Germinal center (tissue), 1 donor: ENCODE data around the gene AP2A2.

Experiments
- DNase-seq: peaks from one replicate; pipeline ENCODE4 v3.0.0; 2012; ENCODE audit warnings: mixed read lengths, low spot score

The AP2A2 gene

DNA sequence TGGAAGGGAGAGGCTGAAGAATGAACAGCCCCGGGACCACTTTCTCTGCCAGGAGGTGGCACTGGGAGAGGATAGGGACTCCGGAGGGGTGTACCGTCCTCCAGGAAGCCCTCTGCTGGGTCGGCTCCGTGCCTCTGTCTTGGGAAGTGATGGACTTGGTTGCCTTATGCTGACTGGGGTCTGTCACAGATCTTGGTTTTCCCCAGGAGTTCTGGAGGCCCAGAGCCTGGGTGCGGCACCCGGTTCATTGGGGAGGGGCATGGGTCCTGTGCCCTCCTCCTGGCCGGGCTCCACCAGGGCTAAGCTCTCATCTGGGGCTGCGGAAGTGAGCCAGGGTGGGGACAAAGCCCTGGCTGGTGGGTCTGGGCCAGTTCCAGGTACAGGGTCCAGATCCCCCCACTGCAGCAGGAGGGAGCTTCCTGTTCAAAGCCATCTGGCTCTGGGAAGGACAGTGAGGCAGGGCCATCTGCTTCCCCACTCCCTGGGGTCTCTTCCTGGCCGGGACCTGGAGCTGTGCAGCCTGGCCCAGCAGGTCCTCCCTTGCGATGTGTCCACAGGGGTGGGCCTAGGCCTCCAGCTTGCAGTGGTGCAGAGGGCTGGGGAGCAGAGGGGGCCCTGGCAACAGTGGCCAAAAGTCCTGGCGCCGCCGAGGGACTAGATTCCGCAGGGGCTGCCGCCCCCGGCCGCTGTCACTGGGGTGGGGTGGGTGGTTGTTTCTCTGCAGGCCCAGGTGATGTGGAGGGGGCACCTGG is 1.1 kb upstream of the AP2A2 start:
- DNase-seq: no peak

DNA sequence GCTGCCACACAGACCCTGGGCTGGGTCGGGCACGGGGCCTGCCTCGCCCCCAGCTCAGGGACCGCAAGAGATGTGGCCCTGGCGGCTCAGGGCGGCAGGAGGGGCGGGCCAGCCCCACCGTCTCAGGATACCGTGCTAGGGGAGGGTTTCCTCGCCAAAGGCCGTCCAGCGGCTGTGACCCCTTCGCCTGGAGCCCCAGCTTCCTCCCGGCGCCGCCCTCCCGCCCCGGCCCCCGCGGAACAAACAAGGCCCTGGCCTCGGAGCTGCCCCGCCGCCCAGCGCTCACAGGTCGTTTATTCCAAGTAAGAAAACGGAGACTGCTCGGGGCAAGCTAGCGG is 543 bp upstream of the AP2A2 start:
- DNase-seq: no peak

DNA sequence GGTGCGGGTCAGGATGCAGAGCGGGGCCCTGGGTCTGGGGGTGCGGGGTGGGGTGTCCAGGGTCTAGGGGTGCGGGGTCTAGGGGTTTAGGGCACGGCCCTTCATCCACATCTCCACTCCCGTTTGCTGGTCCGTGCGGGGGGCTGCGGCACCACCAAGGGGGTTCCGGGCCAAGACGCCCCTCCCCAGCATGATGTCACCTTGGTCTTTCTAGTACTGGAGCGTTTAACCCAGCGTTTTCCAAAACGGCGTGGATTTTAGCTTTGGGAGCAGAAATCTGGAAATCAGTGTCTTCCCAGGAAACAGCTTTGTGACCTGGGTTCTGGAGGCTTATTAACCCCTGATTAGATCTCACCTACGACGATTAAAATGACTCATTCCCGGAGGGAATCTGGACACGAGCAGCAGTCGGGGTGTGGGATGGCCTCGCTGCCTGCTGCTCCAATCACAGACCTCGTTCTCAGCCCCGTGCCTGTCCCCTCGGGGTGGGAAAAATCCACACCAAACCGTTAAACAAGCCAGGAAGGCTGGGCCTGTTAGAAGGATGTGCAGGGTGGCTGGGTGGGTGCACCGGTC is 759 bp downstream of the AP2A2 start:
- DNase-seq: no peak

DNA sequence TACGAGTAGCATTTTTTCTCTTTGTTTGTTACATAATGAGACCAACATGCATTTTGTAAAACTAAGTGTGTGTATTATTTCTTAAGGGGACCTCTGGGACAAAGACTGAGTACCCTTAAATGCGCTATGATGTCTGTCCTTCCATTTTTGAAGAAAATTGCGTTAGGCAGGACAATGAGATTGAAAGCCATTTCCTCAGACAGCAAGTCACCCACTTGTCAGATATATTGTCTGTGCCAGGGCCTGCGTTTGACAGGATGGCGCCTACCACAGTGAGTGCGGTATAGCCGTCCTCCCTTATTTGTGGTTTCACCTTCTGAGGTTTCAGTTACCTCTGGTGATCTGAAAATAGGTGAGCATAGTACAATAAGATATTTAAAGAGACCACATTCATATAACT is 2.2 kb downstream of the AP2A2 start:
- no peak for DNase-seq

DNA sequence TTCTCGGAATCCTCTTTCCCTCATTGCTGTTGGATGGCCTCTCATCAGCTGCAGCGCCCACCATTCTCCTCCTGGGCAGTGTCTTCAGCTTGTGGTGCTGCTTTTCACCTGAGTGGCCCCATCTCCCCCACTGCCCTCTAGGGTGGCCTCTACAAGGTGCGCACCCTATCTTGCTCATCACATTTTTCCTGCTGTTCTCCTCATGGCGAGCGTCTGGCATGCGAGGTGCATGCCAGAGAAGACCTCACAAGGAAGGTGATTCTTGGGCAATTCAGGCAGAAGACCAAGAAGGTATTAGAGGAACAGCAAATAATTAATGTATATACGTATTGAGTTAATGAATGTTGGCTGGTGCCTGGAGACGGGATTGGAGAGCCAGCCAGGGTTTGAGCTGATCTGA is 3.1 kb downstream of the AP2A2 start:
- DNase-seq: no peak

DNA sequence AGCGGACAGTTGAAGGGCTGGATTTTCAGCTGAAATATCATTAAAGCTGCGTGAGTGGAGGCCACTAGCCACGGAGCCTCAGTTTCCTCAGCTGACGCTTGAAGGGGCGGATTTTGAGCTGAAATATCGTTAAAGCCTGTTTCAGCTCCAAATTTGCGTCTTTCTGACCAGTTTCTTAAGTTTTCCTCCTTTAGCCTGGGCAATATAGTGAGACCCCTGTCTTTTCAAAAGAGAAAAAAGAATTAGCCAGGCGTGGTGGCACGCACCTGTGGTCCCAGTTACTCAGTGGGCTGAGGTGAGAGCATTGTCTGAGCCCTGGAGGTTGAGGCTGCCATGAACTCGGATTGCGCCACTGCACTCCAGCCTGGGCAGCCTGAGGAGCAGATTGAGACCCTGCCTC is 3.7 kb downstream of the AP2A2 start:
- DNase-seq: no peak

DNA sequence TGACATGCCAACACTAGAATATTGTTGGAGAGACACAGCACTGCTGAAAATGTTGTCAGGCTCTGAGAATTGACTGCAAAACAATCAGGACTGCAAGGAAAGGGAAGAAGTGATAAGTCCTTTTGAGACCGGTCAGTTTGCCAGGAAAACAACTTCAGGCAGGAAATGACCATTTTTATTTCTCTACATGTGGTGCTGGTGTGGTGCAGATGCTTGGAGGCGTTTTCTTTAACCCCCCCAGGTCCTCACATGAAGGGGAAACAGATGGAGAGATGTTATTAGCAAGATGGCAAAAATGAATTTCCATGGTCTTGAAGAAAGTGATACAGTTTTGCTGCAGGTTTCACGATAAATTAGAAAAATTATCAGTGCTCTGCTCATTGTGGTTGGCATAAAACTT is 5.7 kb downstream of the AP2A2 start:
- DNase-seq: no peak

DNA sequence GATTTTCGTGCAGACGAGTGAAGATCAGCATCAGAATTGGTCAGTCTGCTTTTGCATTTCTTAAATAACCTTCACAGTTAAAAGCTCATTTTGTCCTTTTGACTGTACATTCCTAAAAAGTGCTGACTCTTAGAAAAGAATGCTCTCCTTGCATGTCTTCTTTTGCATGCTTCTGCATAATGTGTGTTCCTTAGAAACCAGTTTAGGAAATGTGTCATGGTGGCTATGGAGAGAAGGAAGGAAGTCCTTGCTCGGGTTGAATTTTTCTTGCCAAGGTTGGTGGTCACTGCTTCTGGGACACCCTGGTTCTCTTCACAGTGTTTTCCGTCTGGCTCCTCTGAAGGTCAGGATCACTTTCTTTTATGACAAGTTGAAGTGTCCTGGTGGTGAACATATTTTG is 6.8 kb downstream of the AP2A2 start:
- no peak for DNase-seq

DNA sequence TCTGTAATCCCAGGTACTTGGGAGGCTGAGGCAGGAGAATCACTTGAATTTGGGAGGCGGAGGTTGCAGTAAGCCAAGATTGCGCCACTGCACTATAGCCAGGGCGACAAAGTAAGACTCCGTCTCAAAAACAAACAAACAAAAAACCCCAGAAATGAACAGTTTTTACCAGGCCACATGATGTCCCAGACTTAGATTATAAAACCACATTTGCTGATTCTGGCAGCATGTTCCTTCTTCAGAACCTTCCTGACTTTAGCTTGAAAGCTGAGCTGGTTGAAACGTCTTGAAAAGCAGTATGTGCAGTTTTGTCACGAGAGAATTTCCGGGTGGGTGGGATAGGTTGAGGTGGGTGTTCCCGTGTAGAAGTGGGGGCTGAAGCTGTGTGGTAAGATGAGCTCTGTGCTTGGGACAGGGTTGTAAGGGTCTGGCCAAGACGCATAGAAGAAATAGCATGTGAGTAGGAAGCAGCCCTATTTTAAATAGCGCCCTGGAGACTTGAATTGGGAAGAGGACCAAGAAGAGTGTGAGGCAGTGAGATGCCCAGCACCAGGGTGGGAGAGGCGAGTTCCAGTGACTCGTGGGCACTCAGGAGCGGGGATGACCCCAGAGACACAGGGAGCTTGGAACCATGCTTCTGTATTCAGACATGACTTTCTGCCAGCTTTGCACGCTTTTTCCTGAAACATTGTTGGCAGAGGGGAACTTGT is 7.6 kb downstream of the AP2A2 start:
- no peak for DNase-seq

DNA sequence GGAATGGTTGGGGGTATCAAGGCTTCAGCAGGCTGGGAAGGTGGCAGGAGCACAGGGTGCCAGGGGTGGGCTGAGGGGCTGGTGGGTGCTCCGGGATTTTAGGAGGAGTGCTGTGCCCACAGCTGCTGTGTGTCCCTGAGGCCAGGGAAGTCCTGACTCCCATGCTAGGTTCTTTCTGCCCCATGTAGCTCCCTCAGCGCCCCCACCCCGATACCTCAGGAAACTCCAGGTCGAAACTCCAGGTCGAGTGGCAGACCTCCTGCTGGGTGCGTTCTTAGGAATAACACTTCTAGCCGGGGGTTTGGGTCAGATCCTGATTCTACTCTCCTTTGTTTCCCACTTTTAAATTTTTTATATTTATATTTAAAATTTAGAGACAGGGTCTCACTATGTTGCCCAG is 8.3 kb downstream of the AP2A2 start:
- DNase-seq: no peak

DNA sequence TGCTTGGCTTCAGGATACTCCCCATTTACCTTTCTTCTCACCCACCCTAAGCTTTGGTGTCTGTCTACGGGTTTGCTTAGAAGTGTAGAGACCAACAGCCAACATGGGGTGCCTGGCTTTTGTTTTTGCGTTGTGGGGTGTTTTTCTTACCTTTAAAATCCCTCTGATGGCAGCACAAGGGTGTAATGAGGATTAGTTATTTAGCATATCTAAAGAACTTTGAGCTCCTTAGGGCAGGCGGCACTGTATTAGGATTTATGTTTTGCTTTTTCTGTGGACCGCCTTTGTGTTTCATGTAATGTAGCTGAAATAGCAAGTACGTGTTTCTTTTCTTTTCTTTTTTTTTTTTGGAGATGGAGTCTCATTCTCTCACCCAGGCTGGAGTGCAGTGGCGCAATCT is 8.9 kb downstream of the AP2A2 start:
- no peak for DNase-seq

DNA sequence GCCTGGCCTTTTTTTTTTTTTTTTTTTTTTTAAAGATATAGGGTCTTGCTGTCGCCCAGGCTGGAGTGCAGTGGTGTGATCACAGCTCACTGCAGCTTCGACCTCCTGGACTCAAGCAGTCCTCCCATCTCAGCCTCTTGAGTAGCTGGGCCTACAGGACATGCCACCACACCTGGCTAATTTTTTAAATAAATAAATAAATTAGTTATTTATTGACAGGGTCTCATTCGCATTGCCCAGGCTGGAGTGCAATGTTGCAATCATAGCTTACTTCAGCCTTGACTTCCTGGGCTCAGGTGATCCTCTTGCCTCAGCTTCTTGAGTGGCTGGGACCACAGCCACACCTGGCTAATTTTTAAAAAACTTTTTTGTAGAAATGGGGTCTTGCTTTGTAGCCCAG is 10.5 kb downstream of the AP2A2 start:
- DNase-seq: no peak

DNA sequence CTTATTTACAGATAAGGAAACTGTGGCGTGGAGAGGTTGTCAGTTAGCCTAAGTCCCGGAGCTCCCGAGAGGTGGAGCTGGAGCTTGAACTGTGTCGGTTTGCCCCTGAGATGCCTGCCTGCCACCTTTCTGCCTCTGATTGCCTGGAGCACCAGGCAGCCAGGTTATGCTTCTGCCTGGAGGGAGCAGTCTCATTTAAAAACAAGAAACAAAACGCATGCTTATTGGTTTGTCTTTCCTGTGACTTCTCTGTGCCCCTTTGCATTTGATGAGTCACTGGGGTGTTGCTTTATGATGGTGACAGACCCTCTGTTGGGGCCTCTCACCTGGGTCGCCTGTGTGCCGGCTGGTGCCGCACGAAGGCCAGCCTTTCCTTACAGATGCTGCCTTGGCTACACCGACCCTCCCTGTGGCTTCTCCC is 12.2 kb downstream of the AP2A2 start:
- DNase-seq: no peak

DNA sequence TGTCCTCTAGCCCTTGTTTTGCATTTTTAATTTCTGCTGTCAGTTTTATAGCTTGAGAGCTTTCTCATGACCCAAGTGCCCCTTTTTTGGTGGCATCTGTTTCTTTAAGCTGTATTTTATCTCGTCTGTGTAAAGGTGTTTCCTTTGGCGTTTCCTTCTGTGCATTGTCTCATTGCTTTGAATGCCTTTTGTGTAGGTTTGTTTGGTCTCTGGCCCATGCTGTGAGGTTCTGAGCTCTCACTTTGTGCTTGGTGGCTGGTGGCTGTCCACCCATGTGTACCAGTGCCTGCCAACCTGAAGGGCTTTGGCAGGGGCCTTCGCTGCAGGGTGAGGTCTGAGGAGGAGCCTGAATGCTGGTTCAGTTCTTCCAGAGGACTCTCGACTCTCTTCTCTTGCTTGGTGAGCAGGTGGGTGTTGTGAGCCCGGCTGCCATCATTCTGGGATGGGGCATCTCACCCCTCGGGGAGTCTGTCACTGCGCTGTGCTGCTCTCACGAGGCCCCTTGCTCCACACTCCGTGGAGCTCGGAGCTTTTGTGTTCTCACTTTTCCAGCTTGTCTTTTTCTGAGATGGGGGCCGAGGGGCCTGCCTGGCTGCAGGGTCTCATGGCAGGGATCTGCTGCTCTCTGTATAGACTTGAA is 14.9 kb downstream of the AP2A2 start:
- DNase-seq: no peak

DNA sequence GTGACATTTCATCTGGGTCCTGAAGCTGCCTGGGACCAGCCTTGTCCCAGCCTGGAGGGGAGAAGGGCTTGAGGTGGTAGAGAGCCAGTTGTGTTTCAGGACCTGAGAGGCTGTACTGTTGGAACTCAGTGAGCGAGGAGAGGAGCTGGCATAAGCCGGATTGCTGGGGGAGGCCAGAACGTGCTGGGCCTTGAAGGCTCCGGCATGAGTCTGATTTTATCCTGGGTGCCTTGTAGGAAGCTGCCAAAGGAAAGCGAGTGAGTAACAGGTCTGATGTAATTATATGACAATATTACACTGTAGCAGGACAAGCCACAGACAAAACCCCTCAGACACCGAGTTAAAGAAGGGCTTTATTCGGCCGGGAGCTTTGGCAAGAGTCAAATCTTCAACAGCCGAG is 17.2 kb downstream of the AP2A2 start:
- no peak for DNase-seq

DNA sequence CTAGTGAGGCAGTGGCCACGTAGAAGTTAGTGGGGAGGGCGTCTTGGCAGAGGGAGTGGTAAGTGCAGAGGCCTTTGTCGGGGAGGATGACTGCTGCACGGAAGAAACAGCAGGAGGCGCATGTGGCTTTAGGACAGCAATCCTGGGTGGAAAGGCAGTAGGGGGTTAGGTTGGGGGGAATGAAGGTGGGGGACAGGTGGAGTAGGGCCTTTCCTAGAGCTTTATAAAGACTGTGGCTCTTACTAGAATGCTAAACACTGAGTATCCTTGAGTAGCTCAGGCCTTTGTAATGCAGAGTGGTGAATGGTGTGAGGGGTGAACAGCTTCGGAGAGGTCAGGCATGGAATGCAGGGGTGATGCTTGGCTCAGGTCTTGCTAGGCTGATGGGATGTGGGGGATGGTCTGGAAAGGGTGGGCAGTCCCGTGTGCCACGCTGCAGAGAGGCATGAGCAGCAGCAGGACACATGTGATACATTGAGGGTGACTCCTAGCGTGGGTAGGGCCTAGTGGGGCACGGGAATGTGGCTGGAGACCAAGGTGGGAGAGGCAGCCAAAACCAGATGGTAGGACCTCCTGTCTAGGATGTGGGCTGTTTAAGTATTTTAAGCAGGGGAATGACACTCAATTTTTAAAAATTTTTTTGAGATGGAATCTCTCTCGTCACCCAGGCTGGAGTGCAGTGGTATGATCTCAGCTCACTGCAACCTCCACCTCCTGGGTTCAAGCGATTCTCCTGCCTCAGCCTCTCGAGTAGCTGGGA is 19.2 kb downstream of the AP2A2 start:
- no peak for DNase-seq

DNA sequence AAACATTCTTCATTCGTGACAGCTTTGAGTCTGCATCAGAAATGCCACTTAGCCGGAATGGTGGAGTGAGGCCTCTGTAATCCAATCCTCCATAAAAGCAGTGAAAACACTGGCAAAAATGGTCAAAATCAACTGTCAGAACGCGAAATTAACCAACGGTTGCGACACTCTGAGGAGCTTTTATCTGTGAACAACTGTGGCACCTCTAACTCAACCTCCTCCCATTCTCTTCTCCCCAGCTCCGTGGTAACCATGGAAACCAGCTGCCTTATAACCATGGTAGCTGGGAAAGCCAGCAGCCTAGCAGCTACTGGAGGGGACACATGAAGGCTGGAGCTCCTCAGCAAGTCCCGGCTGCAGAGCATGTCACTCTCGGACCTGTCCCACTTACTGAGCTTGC is 20.3 kb downstream of the AP2A2 start:
- no peak for DNase-seq

DNA sequence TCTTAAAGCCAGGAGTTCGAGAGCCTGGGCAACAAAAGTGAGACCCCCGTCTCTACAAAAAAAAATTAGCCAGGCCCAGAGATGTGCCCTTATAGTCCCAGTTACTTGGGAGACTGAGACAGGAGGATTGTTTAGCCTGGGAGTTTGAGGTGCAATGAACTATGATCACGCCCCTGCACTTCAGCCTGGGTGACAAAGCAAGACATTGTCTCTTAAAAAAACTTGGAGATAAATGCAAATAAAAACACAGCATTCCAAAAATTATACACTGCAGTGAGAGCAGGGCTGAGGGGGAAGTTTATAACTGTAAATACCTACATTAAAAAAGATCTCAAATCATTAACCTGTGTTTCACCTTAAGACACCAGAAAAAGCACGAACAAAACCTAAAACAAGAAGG is 22.1 kb downstream of the AP2A2 start:
- DNase-seq: no peak

DNA sequence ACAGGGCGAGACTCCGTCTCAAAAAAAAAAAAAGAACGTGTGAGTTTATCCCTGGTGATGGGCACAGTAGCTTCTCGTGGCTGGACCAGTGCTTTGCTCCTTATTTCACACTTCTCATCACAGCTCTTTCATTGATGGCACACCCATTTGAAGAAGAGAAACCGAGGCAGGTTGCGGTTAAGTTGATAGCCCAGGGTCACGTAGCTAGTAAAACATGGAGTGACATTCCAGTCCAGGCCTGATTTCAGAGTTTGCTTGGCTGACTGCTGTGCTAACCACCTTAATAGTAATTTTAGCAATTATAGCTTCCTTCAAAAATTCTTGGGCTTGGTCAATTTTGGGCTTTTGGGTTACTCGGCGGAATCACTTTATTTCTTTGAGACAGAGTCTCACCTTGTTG is 25.8 kb downstream of the AP2A2 start:
- no peak for DNase-seq

DNA sequence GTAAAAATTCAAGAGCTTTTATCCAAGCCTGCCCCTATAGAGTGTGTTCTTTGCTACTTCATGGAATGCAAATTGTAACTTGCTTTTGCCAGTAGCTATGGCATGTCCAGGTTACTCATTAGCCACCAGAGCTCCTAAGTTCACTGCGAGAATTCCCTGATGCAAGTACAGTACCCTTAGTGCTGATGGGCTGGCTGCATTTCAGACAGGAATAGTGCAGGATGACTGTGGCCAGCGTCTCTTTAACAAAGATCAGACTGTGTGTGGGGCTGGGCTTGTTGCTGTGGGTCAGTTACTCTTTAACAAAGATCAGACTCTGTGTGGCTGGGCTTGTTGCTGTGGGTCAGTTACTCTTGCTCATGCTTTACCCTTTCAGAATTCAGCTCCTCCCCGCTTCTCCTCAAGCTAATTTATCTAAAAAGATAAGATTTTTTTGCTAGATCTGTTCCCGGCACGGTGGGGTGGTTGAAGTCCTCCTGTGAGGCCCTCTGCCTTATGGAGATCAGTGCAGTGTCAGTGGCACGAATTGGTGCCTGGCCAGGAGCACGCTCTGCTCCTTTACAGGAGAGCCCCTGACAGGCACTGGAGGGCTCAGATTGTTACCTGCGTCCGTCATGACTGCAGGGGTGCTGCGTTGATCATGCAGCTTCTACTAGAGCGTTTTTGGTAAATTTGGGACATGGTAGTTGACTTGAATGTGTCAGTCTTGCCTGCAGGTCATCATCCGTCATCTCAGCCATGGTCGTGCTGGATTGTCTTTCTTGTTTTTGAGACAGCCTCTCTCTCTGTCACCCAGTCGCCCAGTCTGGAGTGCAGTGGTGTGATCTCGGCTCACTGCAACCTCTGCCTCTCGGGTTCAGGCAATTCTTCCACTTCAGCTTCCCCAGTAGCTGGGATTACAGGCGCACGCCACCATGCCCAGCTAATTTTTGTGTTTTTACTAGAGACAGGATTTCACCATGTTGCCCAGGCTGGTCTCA is 27.0 kb downstream of the AP2A2 start:
- DNase-seq: no peak

DNA sequence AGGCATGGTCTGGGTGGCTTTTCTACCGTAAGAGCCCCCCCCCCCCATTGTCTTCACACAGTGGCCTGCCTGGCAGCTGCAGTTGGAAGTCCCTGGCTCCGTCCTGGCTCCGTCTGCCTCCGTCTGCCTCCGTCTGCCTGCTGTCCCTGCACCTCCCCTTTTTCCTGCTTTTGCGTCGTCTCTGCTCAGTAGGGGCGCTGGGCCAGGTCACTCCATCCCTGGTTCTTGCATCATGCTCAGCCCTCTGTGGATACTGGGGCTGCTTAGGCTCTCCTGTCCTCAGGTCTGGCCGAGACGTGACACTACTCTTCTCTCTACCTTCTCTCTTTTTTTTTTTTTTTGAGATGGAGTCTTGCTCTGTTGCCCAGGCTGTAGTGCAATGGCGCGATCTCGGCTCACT is 27.8 kb downstream of the AP2A2 start:
- DNase-seq: no peak
